SU-DHL-6 (cell line): Measurements from ENCODE around the gene HAGH.

Source experiments
- H2AFZ ChIP-seq: fragments of 200-600 bp; sonication (generic); 2 replicates; pipeline ENCODE4 v1.6.1; 2014; ENCODE audit warnings: low read depth, mild to moderate bottlenecking, moderate library complexity, mixed read lengths, antibody characterized with exemption, low read length; ENCODE audit not compliant: severe bottlenecking
- H3F3A ChIP-seq: fragments of 200-600 bp; shearing (Covaris generic); 2 replicates; pipeline ENCODE4 v1.6.0; 2016; ENCODE audit warnings: antibody characterized with exemption, mild to moderate bottlenecking; ENCODE audit not compliant: insufficient read depth
- H3K27ac ChIP-seq: fragments of 200-600 bp; sonication (generic); 2 replicates; pipeline ENCODE4 v1.5.1; 2016; ENCODE audit warnings: low read depth, mild to moderate bottlenecking, low read length, moderate library complexity, mixed read lengths
- H3K27me3 ChIP-seq: fragments of 200-600 bp; sonication (generic), shearing (Covaris generic); 2 replicates; pipeline ENCODE4 v1.6.0; 2014; ENCODE audit warnings: mild to moderate bottlenecking, low read length
- H3K36me3 ChIP-seq: fragments of 200-600 bp; sonication (generic); 2 replicates; pipeline ENCODE4 v1.6.1; 2014; ENCODE audit warnings: mild to moderate bottlenecking, low read length, mixed read lengths
- H3K4me2 ChIP-seq: fragments of 300-600, 200-600 bp; shearing (Covaris generic), sonication (generic); 2 replicates; pipeline ENCODE4 v1.6.0; 2014; ENCODE audit warnings: low read length, low read depth, mild to moderate bottlenecking; ENCODE audit not compliant: poor library complexity, severe bottlenecking
- H3K4me3 ChIP-seq: fragments of 200-600 bp; sonication (generic); 2 replicates; pipeline ENCODE4 v1.5.1; 2014; ENCODE audit warnings: antibody characterized with exemption, low read length, mild to moderate bottlenecking, mixed read lengths; ENCODE audit not compliant: insufficient read depth, poor library complexity, severe bottlenecking
- H3K79me2 ChIP-seq: fragments of 200-600 bp; sonication (generic); 2 replicates; pipeline ENCODE4 v1.6.1; 2014; ENCODE audit warnings: mild to moderate bottlenecking, low read length, moderate library complexity; ENCODE audit not compliant: insufficient read depth
- H3K9ac ChIP-seq: fragments of 200-600 bp; sonication (generic); 2 replicates; pipeline ENCODE4 v1.7.0; 2014; ENCODE audit warnings: mild to moderate bottlenecking, low read length
- H3K9me2 ChIP-seq: fragments of 200-600 bp; sonication (generic); replicated peaks from 2 replicates; pipeline ENCODE4 v1.6.1; 2014; ENCODE audit warnings: low read length; ENCODE audit not compliant: insufficient read depth
- H3K9me3 ChIP-seq: fragments of 200-600 bp; sonication (generic); 2 replicates; pipeline ENCODE4 v1.6.1; 2014; ENCODE audit warnings: low read length, mixed read lengths; ENCODE audit not compliant: insufficient read depth
- H4K20me1 ChIP-seq: fragments of 200-600 bp; sonication (generic); 2 replicates; pipeline ENCODE4 v1.6.1; 2014; ENCODE audit warnings: low read depth, mild to moderate bottlenecking, antibody characterized with exemption, low read length, moderate library complexity, mixed read lengths
- CTCF ChIP-seq: fragments of 200-600 bp; sonication (generic); IDR thresholded peaks from one replicate; pipeline ENCODE4 v1.5.1; 2017; ENCODE audit warnings: antibody characterized with exemption, mild to moderate bottlenecking, low read length, moderate library complexity; ENCODE audit not compliant: insufficient read depth, poor library complexity, severe bottlenecking
- EZH2phosphoT487 ChIP-seq: fragments of 200-600 bp; sonication (generic), shearing (Covaris generic); conservative IDR thresholded peaks from 2 replicates; pipeline ENCODE4 v1.6.1; 2018; ENCODE audit warnings: mild to moderate bottlenecking, antibody characterized with exemption, low read length, moderate library complexity, mixed read lengths

HAGH gene

GRCh38 chr16:1781254-1781653 is 45.4 kb downstream of the HAGH start:
- no peak overlapping the region for H3K27ac ChIP-seq
- no peaks in the 10 kb centered on the region for H3K27me3 ChIP-seq
- H3K4me3 ChIP-seq: peak overlapping the region; percentile 65
- no peak overlapping the region for H2AFZ ChIP-seq
- H4K20me1 ChIP-seq: no peaks in the 10 kb centered on the region
- H3K79me2 ChIP-seq: peaks cover 26% of the 10 kb centered on the region
- peak overlapping the region; percentile 70 for H3K9ac ChIP-seq
- H3K36me3 ChIP-seq: no peaks in the 10 kb centered on the region
- no peaks in the 10 kb centered on the region for H3K9me2 ChIP-seq
- no peaks in the 10 kb centered on the region for H3K9me3 ChIP-seq
- TF ChIP-seq CTCF: no peak
- TF ChIP-seq EZH2phosphoT487: no peak
- H3F3A ChIP-seq: no peaks in the 10 kb centered on the region
- H3K4me2 ChIP-seq: peak overlapping the region; percentile 63

GRCh38 chr16:1780677-1781072 is 46.0 kb downstream of the HAGH start:
- TF ChIP-seq CTCF (no peak), EZH2phosphoT487 (no peak)
- no peak overlapping the region for H3K4me2 ChIP-seq
- no peak overlapping the region for H2AFZ ChIP-seq
- no peaks in the 10 kb centered on the region for H3K9me2 ChIP-seq
- no peak overlapping the region for H3K9ac ChIP-seq
- peaks cover 24% of the 10 kb centered on the region for H3K79me2 ChIP-seq
- no peaks in the 10 kb centered on the region for H3K27me3 ChIP-seq
- H3K27ac ChIP-seq: no peak overlapping the region
- no peaks in the 10 kb centered on the region for H3K9me3 ChIP-seq
- H3K36me3 ChIP-seq: no peaks in the 10 kb centered on the region
- no peaks in the 10 kb centered on the region for H3F3A ChIP-seq
- H3K4me3 ChIP-seq: no peak overlapping the region
- H4K20me1 ChIP-seq: no peaks in the 10 kb centered on the region

GRCh38 chr16:1779741-1780676 is 46.6 kb downstream of the HAGH start:
- Histone ChIP-seq H3K79me2 (peaks cover 17% of the 10 kb centered on the region), H3K9ac (no peak overlapping the region), H3K36me3 (no peaks in the 10 kb centered on the region), H3K9me2 (no peaks in the 10 kb centered on the region), H2AFZ (no peak overlapping the region), H3F3A (no peaks in the 10 kb centered on the region), H3K27me3 (no peaks in the 10 kb centered on the region), H3K4me2 (no peak overlapping the region), H3K27ac (no peak overlapping the region), H3K9me3 (no peaks in the 10 kb centered on the region), H4K20me1 (no peaks in the 10 kb centered on the region), H3K4me3 (no peak overlapping the region)
- TF ChIP-seq CTCF (no peak), EZH2phosphoT487 (no peak)
